ENCODE data around the gene OTX1.
"Not testable (repeated sequence)": the region's sequence is repeated elsewhere in the genome, so short reads cannot be mapped to it uniquely, and the experiment has no call there.

OTX1 gene

GRCh38 chr2:63058921-63059792 lies 8.5 kb downstream of the OTX1 start:
- peak; percentile 38 for DNase-seq (ENCODE audit: low spot score)

DNA sequence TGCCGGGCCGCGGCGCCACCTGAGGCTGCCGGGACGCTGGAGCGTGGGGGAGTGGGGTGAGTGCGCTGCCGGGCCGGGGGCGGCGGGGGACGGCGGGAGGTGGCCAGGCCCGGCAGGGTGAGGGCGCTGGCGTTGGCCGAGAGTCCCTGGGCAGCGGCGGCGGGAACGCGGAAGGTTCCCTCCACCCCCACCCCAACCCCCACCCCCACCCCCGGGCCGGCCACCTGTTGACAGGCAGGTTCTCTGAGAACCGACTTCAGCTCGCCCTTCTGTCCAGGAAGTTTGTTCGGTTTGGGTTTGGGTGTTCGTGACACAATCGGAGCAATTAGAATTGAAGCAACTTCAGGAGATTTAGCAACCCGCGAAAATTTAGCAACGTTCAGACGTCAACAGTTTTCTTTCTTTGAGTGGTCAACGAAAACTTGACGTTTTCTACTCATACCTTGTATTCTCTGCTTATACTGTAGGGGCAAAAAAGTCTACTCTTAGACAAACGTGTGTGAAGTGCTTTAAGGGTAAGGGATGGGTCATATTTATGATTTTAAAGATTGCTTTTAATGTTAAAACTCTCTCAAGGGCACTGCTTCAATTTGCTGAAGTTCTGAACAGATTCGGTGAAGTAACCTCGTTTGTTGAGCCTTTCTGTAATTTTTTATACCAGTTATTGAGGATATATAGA lies 9.3 kb downstream of the OTX1 start:
- peak; percentile 9 for DNase-seq (ENCODE audit: low spot score)

DNA sequence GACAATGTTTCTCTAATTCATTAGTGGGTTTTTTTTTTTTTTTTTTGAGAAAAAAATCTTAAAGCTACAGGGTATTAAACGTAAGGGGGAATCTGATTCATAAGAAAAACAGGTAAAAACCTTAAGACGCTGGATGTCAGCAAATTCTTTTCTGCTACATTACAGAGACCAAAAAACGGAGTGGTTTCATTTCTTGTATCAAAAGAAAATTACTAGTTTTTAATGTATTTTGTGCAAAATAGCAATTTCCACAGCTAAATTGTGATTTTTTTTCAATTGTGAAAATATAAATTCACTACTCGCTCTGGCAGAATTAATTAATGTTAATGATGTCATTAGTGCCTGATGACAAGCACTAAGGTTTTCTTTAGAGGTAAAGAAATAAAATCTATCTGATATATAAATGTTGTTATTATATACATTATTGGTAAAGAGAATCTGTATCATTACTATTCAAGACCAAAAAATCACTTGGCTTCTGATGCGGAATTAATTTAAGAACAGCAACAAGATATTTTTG lies 9.9 kb downstream of the OTX1 start:
- DNase-seq (ENCODE audit: low spot score): no peak

DNA sequence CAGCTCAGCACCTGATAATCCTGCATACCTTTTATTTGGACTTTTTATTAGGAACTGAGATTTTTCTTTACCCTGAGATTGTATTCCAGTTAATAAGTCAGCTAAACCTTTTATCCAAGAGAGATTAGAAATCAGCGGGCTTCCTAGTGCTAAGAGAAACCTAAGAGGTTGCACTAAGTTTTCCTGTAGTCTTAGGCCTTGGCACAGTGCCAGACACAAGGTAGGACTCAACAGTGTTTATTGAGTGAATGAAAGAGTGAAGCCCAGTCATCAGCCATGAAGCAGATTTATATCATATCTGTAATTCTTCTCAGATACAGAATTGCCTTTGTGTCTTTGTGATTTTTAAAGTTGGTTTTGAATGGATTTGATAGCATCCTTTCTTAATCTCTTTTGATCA lies 13.6 kb downstream of the OTX1 start:
- DNase-seq (ENCODE audit: low spot score): no peak

GRCh38 chr2:63064661-63065060 lies 14.0 kb downstream of the OTX1 start:
- DNase-seq (ENCODE audit: low spot score): no peak

DNA sequence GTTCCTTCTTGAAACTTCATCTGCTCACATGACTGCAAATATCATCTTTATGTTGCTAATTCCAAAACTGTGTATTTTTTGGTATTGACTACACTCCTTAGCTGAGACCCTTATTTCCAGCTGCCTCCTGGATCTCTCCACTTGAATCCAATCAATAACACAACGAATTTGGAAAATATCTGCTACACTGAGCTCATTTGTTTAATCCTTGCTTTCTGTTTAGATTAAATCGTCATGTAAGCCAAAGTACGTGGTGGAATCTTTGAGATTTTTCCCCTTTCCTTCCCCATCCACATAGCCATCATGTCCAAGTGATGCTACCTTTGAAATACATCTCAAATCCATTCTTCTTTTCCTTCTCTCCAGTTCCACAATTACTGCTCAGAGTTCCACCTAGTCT lies 15.6 kb downstream of the OTX1 start:
- DNase-seq (ENCODE audit: low spot score): no peak

GRCh38 chr2:63066838-63067237 lies 16.2 kb downstream of the OTX1 start:
- no peak for DNase-seq (ENCODE audit: low spot score)

GRCh38 chr2:63071664-63072063 lies 21.0 kb downstream of the OTX1 start:
- no peak for DNase-seq (ENCODE audit: low spot score)

- DNase-seq (ENCODE audit: low spot score): no peak
Measured at GRCh38 chr2:63073994-63074393, 23.4 kb downstream of the OTX1 start.

- not testable (repeated sequence) for DNase-seq (ENCODE audit: low spot score)
Measured at GRCh38 chr2:63074399-63074798, 23.8 kb downstream of the OTX1 start.

DNA sequence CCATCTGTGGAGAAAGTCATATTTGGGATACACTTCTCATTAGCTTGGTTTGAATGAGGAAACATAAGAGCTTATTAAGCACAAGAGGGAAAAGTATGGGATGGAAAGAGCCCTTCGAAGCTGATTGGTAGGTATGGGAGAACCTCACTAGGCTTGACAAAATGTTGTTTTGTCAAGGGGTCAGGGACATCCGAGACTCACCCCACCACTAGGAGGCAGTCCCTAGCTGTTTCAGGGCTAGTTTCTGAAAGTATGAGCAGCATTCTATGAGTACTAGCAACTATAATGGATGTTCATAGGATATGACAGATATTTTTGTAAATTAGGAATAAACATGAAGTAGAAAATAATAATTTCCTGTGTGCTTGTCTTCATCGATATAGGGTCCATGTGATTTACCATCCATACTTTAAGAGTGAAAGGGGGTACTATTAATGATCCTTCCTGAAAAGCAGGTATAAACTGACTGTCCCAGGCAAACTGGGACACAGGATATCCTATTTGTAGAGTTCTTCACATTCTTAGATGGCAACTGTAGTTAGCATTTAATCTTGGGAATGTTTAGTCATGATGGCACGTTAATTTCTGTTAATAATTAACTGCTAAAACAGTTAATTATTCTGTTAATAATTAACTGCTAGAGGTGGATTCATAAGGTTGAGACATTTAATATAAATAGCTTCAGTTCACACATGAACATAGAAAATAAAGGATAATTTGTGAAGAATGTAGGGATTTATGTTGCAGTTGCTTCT lies 28.4 kb downstream of the OTX1 start:
- no peak for DNase-seq (ENCODE audit: low spot score)

GRCh38 chr2:63081404-63081803 lies 30.8 kb downstream of the OTX1 start:
- DNase-seq (ENCODE audit: low spot score): no peak

GRCh38 chr2:63086687-63087086 lies 36.1 kb downstream of the OTX1 start:
- DNase-seq (ENCODE audit: low spot score): peak; percentile 20

GRCh38 chr2:63092401-63092800 lies 41.8 kb downstream of the OTX1 start:
- no peak for DNase-seq (ENCODE audit: low spot score)

DNA sequence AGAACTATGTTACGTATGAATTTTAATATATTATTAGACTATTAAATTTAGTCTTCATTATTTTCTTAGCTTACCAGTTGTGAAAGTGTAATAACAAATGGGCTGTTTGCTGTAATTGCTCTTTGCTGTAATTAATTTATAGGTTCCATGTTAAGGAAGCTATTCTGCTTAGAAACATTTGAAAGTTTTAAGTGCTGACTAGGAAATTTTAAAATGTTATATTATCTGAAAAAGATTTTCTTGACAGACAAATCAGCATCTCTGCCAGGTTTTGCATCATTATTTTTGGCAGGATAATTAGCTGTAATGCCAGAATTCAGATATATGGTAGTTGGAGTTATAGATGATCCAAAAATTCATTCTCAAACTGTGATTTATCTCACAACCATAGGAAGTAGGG lies 42.2 kb downstream of the OTX1 start:
- no peak for DNase-seq (ENCODE audit: low spot score)

DNA sequence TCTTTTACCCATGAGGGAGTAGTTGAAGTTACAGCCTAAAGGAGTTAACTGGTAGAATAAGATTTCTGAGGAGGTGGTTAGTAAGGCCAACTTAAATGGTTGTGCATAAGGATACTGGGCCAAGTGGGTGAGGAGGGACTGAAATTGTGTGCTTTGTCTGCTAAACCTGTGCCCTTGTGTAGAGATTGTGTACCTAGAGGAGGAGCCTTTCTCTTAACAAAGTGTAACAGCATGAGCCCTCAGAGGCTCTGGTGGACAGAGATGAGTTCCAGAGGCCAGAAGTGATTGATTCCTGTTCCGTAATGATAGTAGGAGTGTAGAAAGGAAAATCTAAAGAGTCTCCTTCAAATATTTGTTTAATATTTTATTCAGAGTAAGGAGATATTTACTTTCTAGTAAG lies 42.9 kb downstream of the OTX1 start:
- no peak for DNase-seq (ENCODE audit: low spot score)

- no peak for DNase-seq (ENCODE audit: low spot score)
Measured at GRCh38 chr2:63096491-63096890, 45.9 kb downstream of the OTX1 start.

- no peak for DNase-seq (ENCODE audit: low spot score)
Measured at GRCh38 chr2:63099032-63099431, 48.4 kb downstream of the OTX1 start.

DNA sequence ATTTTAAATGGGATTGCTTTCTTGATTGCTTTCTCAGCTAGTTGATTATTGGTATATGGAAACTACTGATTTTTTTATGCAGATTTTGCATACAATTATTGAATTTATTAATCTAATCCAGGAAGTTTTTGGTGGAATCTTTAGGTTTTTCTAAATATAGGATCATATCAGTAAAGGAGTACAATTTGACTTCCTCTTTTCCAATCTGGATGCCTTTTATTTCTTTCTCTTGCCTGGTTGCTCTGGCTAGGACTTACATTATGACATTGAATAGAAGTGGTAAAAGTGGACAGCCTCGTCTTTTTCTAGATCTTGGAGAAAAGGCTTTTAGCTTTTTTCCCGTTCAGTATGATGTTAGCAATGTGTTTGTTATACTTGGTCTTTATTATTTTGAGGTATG lies 51.3 kb downstream of the OTX1 start:
- no peak for DNase-seq (ENCODE audit: low spot score)

- no peak for DNase-seq (ENCODE audit: low spot score)
Measured at GRCh38 chr2:63104482-63104881, 53.9 kb downstream of the OTX1 start.

Data from SK-N-DZ (cell line).